Astrocyte (in vitro differentiated cells and primary cell): ENCODE data around the gene MX2.

Experiments used
- CTCF ChIP-seq: IDR thresholded peaks from 2 replicates; pipeline ENCODE4 v1.5.1; 2011; ENCODE audit warnings: low read depth, mild to moderate bottlenecking, inconsistent platforms, low read length, moderate library complexity; ENCODE audit not compliant: insufficient read depth
- EZH2 ChIP-seq: IDR thresholded peaks from 2 replicates; pipeline ENCODE4 v1.6.1; 2012; ENCODE audit warnings: mild to moderate bottlenecking, low read length, inconsistent platforms; ENCODE audit not compliant: insufficient read depth

DNA sequence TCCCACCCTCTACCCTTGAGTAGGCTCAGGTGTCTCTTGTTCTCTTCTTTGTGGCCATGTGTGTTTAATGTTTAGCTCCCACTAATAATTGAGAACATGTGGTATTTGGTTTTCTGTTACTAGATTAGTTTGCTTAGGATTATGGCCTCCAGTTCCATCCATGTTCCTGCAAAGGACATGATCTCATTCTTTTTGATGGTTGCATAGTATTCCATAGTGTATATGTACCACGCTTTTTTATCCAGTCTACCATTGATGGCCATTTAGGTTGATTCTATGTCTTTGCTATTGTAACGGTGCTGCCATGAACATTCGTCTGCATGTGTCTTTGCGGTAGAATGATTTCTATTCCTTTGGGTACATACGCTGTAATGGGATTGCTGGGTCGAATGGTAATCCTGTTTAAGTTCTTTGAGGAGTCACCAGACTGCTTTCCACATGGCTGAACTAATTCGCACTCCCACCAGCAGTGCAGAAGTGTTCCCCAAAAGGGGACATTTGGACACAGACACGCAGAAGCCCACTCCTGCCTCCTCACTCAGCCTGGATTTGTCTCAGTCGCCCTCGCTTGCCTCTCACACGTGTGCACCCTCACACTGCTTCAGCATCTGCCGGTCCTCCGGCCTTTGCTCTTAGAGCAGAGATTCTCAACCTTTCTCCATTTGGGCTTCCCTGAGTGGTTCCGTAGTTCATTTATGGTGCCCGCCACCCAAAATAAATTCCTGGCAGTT is 3.7 kb downstream of the MX2 start:
- no peak for TF ChIP-seq CTCF
- TF ChIP-seq EZH2, result no peak
